D721Med (cell line): Measurements from ENCODE around the gene INTS4.
"Not testable (repeated sequence)": the region's sequence is repeated elsewhere in the genome, so short reads cannot be mapped to it uniquely, and the experiment has no call there.

Experiments used
- DNase-seq: peaks from one replicate; pipeline ENCODE4 v3.0.0; 2011; ENCODE audit warnings: low spot score; ENCODE audit not compliant: insufficient read length
- FAIRE-seq: peaks from 2 replicates; lab custom pipeline; 2011; peaks lifted over from hg19 to GRCh38; lab: Jason Lieb, UNC
- TF ChIP-seq, protein P1 (sequence below): IDR thresholded peaks from 2 replicates; pipeline ENCODE4 v1.5.1; 2012; ENCODE audit warnings: mild to moderate bottlenecking, control low read depth; ENCODE audit not compliant: insufficient read depth; ENCODE audit errors: missing control alignments

INTS4 gene

DNA sequence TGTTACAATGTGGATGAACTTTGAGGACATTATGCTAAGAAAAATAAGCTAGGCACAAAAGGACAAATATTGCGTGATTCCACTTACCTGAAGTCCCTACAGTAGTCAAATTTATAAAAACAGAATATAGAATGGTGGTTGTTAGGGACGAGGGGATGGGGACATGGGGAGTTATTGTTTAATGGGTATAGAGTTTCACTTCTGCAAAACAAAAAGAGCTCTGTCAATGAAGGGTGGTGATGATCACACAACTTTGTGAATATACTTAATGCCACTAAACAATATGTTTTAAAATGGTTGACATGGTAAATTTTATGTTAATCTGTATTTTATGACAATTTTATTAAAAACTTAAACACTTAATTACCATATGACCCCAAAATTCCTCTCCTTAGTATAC lies 26.1 kb downstream of the INTS4 start:
- TF ChIP-seq, protein P1, sequence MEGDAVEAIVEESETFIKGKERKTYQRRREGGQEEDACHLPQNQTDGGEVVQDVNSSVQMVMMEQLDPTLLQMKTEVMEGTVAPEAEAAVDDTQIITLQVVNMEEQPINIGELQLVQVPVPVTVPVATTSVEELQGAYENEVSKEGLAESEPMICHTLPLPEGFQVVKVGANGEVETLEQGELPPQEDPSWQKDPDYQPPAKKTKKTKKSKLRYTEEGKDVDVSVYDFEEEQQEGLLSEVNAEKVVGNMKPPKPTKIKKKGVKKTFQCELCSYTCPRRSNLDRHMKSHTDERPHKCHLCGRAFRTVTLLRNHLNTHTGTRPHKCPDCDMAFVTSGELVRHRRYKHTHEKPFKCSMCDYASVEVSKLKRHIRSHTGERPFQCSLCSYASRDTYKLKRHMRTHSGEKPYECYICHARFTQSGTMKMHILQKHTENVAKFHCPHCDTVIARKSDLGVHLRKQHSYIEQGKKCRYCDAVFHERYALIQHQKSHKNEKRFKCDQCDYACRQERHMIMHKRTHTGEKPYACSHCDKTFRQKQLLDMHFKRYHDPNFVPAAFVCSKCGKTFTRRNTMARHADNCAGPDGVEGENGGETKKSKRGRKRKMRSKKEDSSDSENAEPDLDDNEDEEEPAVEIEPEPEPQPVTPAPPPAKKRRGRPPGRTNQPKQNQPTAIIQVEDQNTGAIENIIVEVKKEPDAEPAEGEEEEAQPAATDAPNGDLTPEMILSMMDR: no peak
- no peak for DNase-seq
- FAIRE-seq: no peak

- TF ChIP-seq, protein P1: no peak
- DNase-seq: no peak
- FAIRE-seq: no peak
Measured at GRCh38 chr11:77967753-77968152, 26.7 kb downstream of the INTS4 start.

DNA sequence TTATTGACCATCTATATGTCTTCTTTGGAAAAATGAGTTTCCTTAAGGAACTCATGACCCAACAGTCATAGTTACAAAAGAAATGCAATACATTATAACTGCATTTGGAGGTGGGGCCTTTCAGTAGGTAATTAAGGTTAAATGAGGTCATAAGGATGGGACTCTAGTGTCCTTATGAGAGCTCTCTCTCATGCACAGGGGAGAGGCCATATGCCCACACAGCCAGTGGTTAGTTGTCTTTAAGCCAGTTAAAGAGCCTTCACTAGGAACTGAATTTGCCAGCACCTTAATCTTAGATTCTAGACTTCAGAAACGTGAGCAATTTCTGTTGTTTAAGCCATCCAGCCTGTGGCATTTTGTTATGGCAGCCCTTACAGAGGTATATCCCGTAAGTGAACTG lies 27.3 kb downstream of the INTS4 start:
- no peak for DNase-seq
- TF ChIP-seq, protein P1: no peak
- no peak for FAIRE-seq

DNA sequence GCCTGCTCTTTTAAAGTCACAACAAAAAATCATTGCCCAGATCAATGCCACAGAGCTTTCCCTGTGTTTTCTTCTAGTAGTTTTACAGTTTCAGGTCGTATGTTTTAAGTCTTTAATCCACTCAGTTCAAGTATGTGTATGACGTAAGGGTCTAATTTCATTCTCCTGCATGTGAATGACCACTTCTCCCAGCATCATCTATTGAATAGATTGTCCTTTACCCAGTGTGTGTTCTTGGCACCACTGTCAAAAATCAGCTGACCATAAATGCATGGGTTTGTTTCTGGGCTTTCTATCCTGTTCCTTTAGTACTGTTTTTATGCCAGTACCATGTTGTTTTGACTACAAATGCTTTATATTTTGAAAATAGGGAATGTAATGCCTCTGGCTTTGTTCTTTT lies 28.1 kb downstream of the INTS4 start:
- FAIRE-seq: no peak
- no peak for DNase-seq
- TF ChIP-seq, protein P1: no peak

DNA sequence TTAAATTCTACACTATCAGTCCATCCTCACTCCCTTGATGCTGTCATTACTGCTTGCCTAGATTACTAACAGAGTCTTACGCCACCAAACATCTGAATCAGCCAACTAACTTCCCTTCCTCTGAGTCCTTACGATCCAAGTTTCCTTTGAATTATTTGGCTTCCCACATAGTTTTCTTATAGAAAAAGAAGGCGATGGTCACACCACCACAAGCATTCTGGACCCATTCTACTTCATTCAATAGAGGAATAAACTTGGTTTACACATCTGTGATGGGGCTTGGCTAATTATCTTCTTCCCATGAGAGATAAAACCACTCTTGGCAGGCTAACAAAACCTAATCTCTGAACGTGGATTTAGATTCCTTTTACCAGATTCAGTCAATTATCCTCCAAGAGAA lies 35.0 kb downstream of the INTS4 start:
- TF ChIP-seq, protein P1: no peak
- FAIRE-seq: no peak
- no peak for DNase-seq

- not testable (repeated sequence) for DNase-seq
Measured at GRCh38 chr11:77958583-77959177, 35.8 kb downstream of the INTS4 start.

DNA sequence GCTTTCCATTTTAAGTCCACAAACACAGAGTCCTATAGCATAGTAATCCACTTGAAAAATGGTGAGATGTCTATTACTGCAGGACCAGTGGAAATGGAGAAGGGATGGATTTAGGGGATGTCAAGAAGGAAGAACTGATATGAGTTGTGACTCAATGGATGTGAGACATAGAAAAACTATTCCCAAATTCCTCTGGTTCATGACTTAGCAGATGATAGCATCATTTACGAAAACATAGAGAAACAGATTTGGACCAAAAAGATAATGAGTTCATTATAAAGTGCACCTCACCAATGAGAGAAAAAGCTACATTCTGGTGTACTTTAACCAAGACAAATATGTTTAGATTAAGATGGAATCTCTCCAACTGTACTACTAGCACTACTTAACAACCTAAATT lies 51.2 kb downstream of the INTS4 start:
- not testable (repeated sequence) for DNase-seq, FAIRE-seq

More at GRCh38 chr11:77958583-77959177, 35.8 kb downstream of the INTS4 start:
- not testable (repeated sequence) for FAIRE-seq

DNA sequence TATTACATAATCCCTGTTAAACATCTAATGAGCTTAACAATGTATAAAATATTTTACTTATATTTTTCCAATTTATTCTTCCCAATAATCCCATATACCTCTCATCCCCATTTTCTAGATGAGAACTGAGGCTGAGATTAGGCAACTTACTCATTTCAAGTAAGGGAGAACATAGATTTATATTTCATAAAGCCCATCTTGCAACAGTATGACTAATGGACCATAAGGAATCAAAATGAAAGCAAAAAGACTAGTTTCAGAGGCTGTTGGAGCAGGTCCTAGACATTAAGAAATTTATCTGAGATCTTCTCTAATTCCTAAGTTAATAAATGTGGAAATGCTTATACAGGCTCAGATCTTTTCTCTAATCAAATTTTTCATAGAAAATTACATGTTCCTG lies 52.0 kb downstream of the INTS4 start:
- not testable (repeated sequence) for FAIRE-seq, DNase-seq

DNA sequence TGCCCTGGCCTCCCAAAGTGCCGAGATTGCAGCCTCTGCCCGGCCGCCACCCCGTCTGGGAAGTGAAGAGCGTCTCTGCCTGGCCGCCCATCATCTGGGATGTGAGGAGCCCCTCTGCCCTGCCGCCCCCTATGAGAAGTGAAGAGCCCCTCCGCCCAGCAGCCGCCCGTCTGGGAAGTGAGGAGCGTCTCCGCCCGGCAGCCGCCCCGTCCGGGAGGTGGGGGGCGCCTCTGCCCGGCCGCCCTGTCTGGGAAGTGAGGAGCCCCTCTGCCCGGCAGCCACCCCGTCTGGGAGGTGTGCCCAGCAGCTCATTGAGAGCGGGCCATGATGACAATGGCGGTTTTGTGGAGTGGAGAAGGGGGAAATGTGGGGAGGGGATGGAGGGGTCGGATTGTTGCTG lies 60.9 kb downstream of the INTS4 start:
- not testable (repeated sequence) for FAIRE-seq

DNA sequence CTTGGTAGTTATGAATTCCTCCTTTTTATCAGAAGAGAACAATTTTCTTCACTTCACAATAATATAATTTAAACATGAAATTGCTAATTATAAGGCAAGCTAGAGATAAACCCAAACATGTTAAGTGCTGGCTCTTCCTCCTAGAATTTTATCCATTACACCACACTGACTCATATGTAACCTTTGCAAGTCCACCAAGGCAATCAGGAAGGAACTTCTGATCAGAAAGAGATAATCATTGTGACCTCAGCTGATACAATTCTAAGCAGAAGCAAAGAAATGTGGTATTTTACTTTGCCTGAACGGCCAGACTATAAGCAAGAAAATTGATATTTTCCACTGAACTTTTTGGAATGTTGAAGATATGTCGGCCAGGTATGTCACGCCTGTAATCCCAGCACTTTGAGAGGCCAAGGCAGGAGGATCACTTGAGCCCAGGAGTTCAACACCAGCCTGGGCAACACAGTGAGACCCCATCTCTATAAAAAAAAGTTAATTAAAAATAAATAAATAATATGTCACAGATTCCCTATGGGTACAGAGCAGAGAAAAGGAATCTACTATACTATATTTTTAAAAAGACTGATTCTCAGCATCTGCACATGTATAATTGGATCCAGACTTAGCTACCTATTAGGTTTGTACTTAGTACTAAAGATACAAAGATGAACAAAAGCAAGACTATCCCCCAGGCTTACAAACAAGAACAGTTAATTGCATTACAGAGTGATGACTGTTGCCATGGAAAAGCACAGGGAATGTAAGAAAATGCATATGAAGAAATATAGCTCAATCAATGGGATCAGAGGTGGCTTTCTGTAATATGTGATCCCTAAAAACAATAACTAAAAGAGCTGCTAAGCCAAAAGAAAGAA lies 63.9 kb downstream of the INTS4 start:
- not testable (repeated sequence) for FAIRE-seq, DNase-seq

More for the DNA sequence above, 60.9 kb downstream of the INTS4 start:
- DNase-seq: not testable (repeated sequence)

- FAIRE-seq, DNase-seq: not testable (repeated sequence)
Measured at GRCh38 chr11:77917713-77918112, 76.8 kb downstream of the INTS4 start.

GRCh38 chr11:77914307-77914791 lies 80.1 kb downstream of the INTS4 start:
- DNase-seq, FAIRE-seq: not testable (repeated sequence)

- not testable (repeated sequence) for DNase-seq, FAIRE-seq
Measured at GRCh38 chr11:77913608-77914306, 80.7 kb downstream of the INTS4 start.
